ENCODE measurements around the gene SPEF1.

DNA sequence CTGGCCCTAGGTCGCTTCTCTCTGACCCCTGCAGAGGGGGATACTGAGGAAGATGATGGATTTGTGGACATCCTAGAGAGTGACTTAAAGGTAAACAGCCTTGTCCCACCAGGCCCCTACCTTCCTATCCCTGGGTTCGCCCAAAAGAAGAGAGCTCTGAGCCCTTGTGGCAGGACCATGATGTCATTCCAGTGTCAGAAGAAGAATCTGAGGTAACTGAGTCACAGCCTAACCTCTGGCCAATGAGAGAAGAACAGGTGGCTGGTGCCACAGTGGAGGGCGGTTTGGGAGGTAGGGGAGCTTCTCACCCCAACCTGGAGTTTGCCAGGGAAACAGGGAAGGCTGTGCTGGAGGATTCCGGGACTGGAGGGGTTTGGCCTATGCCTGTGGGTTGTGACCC, 20.1 kb upstream of the SPEF1 start:
- TF ChIP-seq SUZ12 (IDR thresholded peaks at IDR 0.05; ENCODE audit: extremely low read depth, insufficient read depth, insufficient read length) (no peak), ZNF274 (IDR thresholded peaks at IDR 0.05; ENCODE audit: low read depth, low read length) (no peak)

All from NT2/D1 (cell line).